Ishikawa (cell line): Measurements from ENCODE around the gene TMEM147.

ENCODE experiments used
- CEBPB ChIP-seq: IDR thresholded peaks from 2 replicates; pipeline ENCODE4 v1.6.1; 2012
- CREB1 ChIP-seq: IDR thresholded peaks from 2 replicates; pipeline ENCODE4 v1.6.1; 2012; ENCODE audit warnings: low read depth
- EGR1 ChIP-seq: IDR thresholded peaks from 2 replicates; pipeline ENCODE4 v1.6.1; 2012
- EP300 ChIP-seq: IDR thresholded peaks from 2 replicates; pipeline ENCODE4 v1.6.1; 2012; ENCODE audit warnings: borderline replicate concordance
- FOXM1 ChIP-seq: IDR thresholded peaks from 2 replicates; pipeline ENCODE4 v1.6.1; 2012; ENCODE audit warnings: low read depth, borderline replicate concordance
- MAX ChIP-seq: IDR thresholded peaks from 2 replicates; pipeline ENCODE4 v1.6.1; 2012
- NFIC ChIP-seq: IDR thresholded peaks from 2 replicates; pipeline ENCODE4 v1.6.1; 2012
- RAD21 ChIP-seq: IDR thresholded peaks from 2 replicates; pipeline ENCODE4 v1.6.1; 2012; ENCODE audit warnings: low read depth
- TAF1 ChIP-seq: IDR thresholded peaks from 2 replicates; pipeline ENCODE4 v1.6.1; 2012; ENCODE audit warnings: low read depth, mild to moderate bottlenecking
- TCF12 ChIP-seq: IDR thresholded peaks from 2 replicates; pipeline ENCODE4 v1.6.1; 2012; ENCODE audit warnings: low read depth
- TEAD4 ChIP-seq: IDR thresholded peaks from 2 replicates; pipeline ENCODE4 v1.6.1; 2012
- YY1 ChIP-seq: IDR thresholded peaks from 2 replicates; pipeline ENCODE4 v1.6.1; 2012; ENCODE audit warnings: low read depth
- ZBTB7A ChIP-seq: IDR thresholded peaks from 2 replicates; pipeline ENCODE4 v1.6.1; 2012; ENCODE audit warnings: low read depth
- TF ChIP-seq, protein P1 (sequence below): IDR thresholded peaks from 2 replicates; pipeline ENCODE4 v1.6.1; 2012; ENCODE audit warnings: low read depth, mild to moderate bottlenecking
- TF ChIP-seq, protein P2 (sequence below): IDR thresholded peaks from 2 replicates; pipeline ENCODE4 v1.6.1; 2012

Gene TMEM147

DNA sequence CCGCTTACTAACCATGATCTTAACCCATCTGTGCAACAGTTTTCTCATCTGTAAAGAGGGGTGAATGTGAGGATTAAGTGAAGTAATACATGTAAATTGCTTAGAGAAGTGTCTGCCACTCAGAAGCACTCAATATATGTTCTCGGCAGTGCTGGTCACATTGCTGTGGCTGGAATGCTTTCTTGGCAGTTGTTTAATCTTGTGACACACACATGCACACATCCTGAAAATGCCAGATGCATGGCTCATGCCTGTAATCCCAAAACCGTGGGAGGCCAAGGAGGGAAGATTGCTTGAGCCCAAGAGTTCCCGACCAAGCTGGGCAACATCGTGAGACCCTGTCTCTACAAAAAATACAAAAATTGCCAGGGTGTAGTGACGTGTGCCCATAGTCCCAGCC, 27.1 kb upstream of the TMEM147 start:
- TF ChIP-seq MAX (no peak), NFIC (no peak), CEBPB (no peak)
- TF ChIP-seq, protein P1, sequence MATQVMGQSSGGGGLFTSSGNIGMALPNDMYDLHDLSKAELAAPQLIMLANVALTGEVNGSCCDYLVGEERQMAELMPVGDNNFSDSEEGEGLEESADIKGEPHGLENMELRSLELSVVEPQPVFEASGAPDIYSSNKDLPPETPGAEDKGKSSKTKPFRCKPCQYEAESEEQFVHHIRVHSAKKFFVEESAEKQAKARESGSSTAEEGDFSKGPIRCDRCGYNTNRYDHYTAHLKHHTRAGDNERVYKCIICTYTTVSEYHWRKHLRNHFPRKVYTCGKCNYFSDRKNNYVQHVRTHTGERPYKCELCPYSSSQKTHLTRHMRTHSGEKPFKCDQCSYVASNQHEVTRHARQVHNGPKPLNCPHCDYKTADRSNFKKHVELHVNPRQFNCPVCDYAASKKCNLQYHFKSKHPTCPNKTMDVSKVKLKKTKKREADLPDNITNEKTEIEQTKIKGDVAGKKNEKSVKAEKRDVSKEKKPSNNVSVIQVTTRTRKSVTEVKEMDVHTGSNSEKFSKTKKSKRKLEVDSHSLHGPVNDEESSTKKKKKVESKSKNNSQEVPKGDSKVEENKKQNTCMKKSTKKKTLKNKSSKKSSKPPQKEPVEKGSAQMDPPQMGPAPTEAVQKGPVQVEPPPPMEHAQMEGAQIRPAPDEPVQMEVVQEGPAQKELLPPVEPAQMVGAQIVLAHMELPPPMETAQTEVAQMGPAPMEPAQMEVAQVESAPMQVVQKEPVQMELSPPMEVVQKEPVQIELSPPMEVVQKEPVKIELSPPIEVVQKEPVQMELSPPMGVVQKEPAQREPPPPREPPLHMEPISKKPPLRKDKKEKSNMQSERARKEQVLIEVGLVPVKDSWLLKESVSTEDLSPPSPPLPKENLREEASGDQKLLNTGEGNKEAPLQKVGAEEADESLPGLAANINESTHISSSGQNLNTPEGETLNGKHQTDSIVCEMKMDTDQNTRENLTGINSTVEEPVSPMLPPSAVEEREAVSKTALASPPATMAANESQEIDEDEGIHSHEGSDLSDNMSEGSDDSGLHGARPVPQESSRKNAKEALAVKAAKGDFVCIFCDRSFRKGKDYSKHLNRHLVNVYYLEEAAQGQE = no peak

DNA sequence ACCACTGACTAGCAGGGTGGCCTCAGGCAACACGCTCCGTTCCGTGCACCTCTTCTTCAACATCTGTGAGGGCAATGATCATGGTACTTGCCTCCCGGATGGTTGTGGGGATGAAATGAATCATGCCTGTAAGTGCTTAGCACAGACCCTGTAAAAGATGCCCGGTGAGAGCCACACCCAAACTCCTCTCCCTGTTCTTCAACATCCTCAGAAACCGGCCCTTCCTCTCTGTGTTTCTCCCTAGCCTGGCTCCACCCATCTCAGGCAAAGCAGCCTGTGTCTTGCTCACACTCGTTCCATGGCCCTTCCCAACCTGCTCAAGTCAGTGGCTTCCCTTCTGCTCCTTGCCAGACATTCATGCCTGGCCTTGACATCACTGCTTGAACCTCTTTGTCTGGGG, 26.1 kb upstream of the TMEM147 start:
- no peak for TF ChIP-seq EGR1
- no peak for TF ChIP-seq MAX
- no peak for TF ChIP-seq CEBPB
- no peak for TF ChIP-seq EP300
- no peak for TF ChIP-seq ZBTB7A
- TF ChIP-seq, protein P2, sequence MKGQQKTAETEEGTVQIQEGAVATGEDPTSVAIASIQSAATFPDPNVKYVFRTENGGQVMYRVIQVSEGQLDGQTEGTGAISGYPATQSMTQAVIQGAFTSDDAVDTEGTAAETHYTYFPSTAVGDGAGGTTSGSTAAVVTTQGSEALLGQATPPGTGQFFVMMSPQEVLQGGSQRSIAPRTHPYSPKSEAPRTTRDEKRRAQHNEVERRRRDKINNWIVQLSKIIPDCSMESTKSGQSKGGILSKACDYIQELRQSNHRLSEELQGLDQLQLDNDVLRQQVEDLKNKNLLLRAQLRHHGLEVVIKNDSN = no peak
- no peak for TF ChIP-seq TAF1
- no peak for TF ChIP-seq YY1
- TF ChIP-seq CREB1 = no peak
- no peak for TF ChIP-seq NFIC
- TF ChIP-seq, protein P1 = no peak
- TF ChIP-seq RAD21 = no peak
- no peak for TF ChIP-seq FOXM1
- no peak for TF ChIP-seq TEAD4

DNA sequence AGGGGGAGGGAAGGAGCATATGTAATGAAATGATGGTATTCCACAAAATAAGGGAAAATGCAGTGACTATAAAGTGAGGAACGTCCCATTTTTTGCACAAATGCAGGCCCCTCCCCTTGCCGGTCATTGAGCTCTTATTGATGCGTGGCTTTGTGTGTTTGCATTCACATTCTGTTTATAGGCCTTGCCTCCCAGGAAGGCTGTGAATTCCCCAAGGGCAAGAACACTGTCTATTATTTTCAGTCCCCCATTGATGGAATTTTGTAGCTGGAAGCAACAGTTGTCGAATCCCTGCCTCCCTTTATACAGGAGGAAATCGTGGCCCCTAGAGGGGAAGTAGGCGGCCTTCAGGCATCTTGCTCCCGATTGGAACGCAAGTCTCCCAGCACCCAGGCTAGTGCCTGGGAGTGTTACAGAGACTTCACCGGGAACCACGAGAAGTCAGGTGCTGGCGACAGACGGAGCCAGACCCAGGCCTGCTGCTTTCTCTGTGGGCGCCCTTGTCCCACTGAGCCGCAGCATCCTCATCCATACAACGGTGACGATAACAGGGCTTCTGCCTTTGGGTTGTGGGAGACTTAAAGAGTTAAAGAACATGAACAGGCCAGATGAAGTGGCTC, 24.2 kb upstream of the TMEM147 start:
- TF ChIP-seq CREB1 = no peak
- TF ChIP-seq MAX = no peak
- no peak for TF ChIP-seq ZBTB7A
- TF ChIP-seq FOXM1 = no peak
- TF ChIP-seq, protein P2 = no peak
- TF ChIP-seq RAD21 = no peak
- no peak for TF ChIP-seq TCF12
- TF ChIP-seq NFIC = no peak
- TF ChIP-seq, protein P1 = no peak
- no peak for TF ChIP-seq TEAD4
- no peak for TF ChIP-seq EP300
- no peak for TF ChIP-seq EGR1
- no peak for TF ChIP-seq CEBPB
- no peak for TF ChIP-seq TAF1
- no peak for TF ChIP-seq YY1

- TF ChIP-seq CREB1 (no peak), NFIC (no peak), MAX (no peak)
- TF ChIP-seq, protein P2 = no peak
Observed at GRCh38 chr19:35522745-35523327, 22.6 kb upstream of the TMEM147 start.
